GOT3 (cell line): ENCODE data around the gene STXBP2.
"Not testable (repeated sequence)": the region's sequence is repeated elsewhere in the genome, so short reads cannot be mapped to it uniquely, and the experiment has no call there.

ENCODE experiments used
- DNase-seq: peaks from one replicate; lab custom pipeline; 2025; ENCODE audit warnings: mixed read lengths; lab: John Stamatoyannopoulos, UW

The STXBP2 gene

DNA sequence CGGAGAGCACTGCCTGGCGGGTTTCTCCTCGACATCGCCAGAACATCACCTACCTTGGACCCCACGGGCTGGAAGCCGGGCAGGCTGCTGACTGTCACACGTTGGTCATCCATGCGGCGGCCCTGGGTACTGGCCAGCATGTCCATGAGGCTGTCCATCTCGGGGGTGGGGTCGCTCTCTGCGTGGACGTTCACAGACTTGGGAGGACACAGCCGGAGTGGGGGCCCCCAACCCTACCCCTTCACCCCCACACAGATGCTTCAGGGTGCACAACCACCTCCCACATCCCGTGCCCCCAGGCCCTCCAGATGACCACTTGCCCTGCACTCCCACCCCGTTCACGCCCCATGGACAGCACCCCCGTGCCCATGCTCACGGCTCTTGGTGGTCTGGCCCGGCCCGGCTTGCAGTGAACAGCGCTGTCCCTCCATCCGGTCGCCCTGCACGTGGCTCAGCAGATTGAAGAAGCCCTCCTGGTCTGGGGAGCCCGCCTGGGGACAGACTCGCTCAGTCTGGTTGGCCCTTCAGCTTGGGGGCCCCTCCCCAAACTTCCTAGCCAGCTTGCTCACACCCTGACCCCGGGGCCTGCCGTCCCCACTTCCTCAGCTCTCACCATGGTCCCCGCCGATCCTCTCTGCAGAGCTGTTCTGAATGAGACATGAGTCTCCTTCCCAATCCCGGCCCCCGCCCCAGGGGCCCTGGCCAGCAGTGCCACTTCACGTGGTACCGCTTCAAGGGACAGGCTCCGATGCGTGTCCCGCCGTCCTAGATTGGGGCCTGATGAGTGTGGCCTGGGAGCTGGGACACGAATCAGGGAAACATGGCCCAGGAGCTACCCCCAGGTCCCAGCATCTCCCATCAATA lies 4.3 kb upstream of the STXBP2 start:
- no peak for DNase-seq

DNA sequence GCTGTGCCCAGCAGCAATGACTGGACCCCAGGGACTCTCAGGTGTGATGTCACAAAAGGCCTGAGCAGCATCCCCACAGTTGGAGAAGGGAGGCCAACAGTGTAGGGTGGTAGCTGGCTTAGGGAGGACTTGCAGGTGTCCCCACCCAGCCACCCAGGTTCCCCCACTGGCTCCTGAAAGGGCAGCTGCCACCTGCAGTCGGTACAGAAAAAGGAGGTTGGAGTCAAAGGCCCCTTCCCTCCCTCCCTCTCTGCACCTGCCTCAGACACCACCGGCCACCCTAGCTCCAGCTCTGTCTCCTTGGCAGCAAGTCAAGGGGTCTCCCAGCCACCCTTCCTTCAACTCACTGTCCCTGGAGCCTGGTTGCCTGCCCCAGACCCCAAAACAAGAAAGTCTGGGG lies 3.2 kb upstream of the STXBP2 start, which contains the start of gene PCP2:
TSS of gene PCP2 (minus strand) at position 22 of the 400 bp plus-strand sequence. CDS start 262 bp downstream, outside the sequence.
- DNase-seq: no peak

- no peak for DNase-seq
Observed at GRCh38 chr19:7635670-7636069, 1.2 kb upstream of the STXBP2 start.

DNA sequence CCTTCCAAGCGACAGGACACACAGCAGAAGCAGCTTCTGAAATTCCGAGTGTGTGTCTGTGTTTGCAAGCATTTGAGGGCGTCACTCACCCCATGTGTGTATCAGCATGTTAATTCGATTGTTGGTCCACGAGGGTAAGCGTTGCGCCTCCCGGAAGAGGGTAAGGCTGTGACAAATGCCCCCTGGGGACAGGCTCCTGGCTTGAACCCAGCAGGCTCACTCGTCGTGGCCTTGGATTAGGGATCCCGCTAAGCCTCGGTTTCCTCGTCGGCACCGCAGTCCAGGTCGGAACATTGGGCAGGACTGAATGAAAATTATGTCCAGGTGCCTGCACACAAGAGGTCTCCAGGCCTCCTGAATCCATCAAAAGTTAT lies 606 bp upstream of the STXBP2 start:
- DNase-seq: no peak

- no peak for DNase-seq
Observed at GRCh38 chr19:7637374-7638256, 705 bp downstream of the STXBP2 start.

GRCh38 chr19:7638802-7639465 lies 2.0 kb downstream of the STXBP2 start:
- DNase-seq: no peak

- DNase-seq: no peak
Observed at GRCh38 chr19:7639863-7640348, 3.0 kb downstream of the STXBP2 start.

DNA sequence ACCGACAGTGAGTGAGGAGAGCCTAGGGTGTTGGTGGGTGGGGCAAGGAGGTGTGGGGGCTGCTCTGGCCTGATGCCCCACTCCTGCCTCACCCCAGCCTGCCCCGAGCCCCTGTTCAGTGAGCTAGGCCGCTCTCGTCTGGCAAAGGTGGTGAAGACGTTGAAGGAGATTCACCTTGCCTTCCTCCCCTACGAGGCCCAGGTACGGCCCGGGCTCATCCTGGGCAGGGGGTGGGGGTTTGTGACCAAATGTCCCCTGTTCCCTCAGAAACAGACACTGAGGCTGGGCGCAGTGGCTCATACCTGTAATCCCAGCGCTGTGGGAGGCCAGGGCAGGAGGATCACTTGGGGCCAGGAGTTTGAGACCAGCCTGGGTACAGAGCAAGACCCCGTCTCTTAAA lies 3.9 kb downstream of the STXBP2 start:
- DNase-seq: no peak

DNA sequence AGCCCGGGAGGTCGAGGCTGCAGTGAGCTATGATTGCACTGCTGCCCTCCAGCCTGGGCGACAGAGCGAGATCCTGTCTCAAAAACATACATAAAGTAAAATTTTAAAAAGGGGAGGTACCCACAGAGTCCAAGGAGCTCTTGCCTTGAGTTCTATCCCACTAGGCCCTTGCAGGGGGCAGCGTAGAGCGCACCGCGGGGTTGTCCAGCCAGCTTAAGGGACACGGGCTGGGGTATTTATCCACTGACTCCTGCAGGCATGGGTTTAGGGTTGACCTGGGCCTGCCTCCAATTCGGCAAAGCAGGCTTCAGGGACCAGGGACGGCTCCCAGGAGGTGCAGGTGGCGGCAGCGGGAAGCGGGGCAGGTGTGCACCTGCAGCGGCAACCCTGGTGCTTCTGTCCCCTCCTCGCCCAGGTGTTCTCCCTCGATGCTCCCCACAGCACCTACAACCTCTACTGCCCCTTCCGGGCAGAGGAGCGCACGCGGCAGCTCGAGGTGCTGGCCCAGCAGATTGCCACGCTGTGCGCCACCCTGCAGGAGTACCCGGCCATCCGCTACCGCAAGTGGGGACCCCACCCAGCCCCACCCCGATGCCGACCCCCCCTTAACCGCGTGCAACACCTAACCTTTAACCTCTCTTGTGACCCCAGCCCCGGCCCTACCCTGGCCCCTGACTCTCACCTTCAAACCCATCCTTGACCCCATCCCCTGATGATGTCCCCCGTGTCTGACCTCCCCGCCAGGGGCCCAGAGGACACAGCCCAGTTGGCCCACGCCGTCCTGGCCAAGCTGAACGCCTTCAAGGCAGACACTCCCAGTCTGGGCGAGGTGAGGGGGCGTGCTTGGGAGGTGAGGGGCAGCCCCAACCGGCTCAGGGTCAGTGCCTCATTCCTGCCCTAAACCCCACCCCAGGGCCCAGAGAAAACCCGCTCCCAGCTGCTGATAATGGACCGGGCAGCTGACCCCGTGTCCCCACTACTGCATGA lies 4.7 kb downstream of the STXBP2 start:
- DNase-seq: no peak

DNA sequence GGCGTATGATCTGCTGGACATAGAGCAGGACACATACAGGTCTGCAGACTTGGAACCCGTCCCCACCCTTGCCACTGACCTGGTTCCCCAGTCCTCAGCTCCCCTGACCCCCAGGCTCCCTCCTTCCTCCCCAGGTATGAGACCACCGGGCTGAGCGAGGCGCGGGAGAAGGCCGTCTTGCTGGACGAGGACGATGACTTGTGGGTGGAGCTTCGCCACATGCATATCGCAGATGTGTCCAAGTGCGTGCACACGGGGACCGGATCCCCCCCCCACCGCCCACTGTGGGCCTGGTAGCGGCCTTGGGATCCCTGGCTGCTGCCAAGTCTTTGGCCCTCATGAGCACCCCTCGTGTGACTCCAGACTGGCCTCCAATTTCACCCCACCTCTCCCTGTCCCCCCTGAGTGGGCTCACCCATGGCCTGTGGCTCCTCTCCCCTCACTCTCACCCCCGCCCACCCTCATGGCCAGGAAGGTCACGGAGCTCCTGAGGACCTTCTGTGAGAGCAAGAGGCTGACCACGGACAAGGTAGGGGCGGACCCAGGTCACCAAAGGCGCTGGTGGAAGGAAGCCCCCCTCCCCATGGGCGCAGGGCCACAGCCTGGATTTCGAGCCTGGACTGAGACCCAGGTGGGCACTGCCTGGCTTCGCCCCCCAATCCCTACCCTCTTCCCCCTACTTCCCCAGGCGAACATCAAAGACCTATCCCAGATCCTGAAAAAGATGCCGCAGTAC lies 5.6 kb downstream of the STXBP2 start:
- no peak for DNase-seq

GRCh38 chr19:7643031-7643415 lies 6.1 kb downstream of the STXBP2 start:
- DNase-seq: no peak

- not testable (repeated sequence) for DNase-seq
Observed at GRCh38 chr19:7643629-7644549, 7.0 kb downstream of the STXBP2 start.

GRCh38 chr19:7644550-7644877 lies 7.6 kb downstream of the STXBP2 start:
- no peak for DNase-seq

DNA sequence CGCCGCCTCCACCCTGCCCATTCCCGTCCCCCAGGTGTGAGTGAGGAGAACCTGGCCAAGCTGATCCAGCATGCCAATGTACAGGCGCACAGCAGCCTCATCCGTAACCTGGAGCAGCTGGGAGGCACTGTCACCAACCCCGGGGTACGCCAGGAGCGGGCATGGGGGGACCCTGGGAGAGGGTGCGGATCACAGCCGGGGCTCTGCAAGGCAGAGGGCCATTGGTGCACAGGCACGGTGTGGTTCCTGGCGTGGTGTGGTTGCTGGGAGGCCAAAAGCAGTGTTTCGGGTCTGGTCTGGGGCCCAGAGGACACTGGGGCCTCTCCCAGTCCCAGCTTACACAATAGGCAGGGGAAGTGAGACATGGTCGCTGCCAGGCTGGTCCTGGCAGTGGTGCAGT lies 8.3 kb downstream of the STXBP2 start:
- DNase-seq: no peak

- no peak for DNase-seq
Observed at GRCh38 chr19:7645656-7646425, 8.9 kb downstream of the STXBP2 start.

GRCh38 chr19:7646426-7646700 lies 9.5 kb downstream of the STXBP2 start:
- DNase-seq: no peak

DNA sequence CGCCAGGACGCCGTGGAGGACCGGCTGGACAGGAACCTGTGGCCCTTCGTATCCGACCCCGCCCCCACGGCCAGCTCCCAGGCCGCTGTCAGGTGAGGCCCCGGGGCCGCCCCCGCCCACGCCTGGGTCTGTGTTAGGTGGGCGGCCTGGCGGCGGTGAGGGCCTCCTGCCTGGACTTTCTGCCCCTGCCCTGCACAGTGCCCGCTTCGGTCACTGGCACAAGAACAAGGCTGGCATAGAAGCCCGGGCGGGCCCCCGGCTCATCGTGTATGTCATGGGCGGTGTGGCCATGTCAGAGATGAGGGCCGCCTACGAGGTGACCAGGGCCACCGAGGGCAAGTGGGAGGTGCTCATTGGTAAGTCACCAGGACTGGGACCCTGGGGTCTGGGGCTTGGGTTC lies 10.2 kb downstream of the STXBP2 start:
- DNase-seq: no peak

DNA sequence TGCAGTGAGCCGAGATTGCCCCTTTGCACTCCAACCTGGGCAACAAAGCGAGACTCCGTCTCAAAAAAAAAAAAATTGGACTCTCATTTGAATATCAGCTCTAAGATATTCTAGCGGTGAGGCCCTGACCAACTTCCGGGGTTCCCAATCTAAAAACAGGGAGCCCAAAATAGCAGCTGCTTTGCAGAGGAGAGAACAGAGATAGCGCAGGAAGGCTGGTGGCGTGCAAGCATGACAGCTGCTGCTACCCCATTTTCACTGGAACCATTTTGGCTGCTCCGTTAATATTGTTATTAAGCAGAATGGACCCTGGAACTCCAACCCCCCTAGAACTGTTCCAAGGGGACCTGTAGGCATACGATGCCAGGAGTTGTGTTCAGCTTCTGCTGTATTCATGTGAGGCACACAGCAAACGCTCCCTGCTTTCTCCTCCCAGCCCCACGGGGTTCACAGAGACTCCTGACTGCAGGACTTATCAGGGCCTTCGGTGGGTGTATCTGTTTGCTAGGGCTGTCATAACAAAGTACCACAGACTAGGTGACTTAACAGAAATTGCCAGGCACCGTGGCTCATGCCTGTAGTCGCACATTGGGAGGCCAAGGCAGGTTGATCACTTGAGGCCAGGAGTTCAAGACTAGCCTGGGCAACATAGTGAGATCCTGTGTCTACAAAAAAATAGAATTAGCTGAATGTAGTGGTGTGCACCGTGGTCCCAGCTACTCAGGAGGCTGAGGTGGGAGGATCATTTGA lies 11.5 kb downstream of the STXBP2 start:
- no peak for DNase-seq
